Bone marrow (tissue), 2 donors: ENCODE measurements around the gene SLC43A3.
"Not testable (repeated sequence)": the region's sequence is repeated elsewhere in the genome, so short reads cannot be mapped to it uniquely, and the experiment has no call there.

Source experiments
- DNase-seq, 2 donors: peaks; one replicate each; lab custom pipeline; 2025; lab: John Stamatoyannopoulos, UW

The SLC43A3 gene

DNA sequence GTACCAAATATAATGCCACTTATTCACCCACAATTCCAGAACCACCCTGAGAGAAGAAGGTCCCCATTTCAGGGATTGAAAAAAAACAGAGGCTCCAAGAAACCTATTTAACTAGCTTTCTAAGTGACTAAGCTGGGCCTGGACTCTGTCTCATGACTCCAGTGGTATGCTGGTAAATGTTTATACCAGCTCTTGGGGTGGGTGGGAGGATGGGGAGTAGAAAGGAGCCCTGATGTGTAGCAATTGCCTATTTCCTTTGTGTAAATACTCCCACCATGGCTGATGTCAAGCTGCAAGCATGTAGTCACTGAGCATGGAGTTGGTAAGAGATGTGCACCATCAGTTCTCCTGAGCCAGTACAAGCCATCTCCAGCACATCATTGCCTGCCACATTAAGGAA lies 48.7 kb downstream of the SLC43A3 start:
- no peak for DNase-seq

DNA sequence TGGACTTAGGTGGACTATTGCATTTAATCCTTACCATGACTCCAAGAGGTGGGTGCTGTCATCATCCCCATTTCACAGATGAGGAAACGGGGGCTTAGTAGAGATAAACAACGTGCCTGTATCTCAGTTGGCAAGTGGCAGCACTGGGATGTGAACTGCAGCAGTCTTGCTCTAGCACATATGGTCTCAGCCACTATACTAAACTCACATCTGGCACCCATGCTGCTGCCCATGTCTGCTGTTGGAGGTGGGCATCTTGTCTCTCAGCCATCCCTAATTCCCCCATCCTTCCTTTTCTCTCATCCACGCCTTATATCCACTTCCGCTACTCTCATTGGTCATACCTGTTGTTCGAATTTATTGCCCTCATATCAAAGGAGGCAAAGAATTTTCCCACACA lies 49.8 kb downstream of the SLC43A3 start:
- DNase-seq: no peak

DNA sequence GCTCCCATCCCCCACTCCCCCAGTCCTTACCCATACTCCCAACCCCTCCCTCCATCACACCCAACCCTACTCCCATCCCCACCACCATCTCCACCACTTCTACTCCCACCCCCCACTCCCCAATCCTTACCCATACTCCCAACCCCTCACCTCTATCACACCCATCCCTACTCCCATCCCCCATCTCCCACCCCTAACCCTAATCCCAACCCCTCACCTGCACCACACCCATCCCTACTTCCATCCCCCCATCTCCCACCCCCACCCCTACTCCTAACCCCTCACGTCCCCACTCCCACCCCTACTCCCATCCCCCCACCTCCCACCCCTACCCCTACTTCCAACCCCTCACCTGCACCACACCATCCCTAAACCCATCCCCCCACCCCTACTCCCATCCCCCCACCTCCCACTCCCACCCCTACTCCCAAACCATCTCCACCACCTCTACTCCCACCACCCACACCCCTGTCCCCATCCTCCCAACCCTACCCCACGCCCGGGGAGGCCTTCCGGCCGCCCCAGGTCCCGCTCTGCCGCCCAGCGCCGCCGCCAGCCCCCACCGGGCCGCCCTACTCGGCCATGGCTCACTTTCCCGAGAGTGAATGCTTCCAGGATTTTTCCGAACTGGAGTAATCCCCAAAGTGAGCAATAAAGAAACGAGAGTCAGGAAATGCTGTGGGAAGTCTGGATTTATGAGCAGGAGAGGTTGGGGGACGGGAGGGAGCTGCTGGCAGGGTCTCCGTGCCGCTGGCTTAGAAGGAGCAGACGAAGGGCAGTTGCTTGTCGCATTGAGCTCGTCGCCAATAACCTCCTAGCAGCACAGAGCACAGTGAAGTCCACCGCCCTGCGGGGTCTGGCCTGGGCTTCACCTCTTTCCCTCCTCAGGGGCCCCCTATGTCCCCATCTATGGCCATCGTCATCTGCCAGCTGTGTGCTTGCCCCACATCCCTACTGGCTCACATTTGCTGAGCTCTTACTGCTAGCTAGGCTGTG lies 50.5 kb downstream of the SLC43A3 start:
- no peak for DNase-seq

DNA sequence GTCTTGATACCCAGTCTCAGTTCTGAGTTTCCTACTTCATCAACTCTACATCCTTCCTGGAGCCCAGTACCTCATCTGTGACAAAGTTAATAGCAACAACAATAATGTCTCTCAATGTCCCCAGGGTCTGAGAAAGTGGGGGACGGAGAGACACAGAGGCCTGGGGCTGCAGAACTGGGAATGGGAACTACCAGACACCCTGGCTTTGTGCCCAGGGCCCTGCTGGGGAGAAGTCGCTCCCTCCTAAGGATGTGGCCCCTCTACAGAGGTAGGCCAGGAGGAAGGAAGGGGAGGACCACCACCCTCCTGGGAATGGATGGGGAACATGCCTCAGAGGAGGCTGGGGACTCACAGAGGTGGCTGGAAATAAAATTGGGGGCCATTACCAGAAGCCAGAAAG lies 51.4 kb downstream of the SLC43A3 start:
- no peak for DNase-seq

GRCh38 chr11:57374966-57375365 lies 52.0 kb downstream of the SLC43A3 start:
- no peak for DNase-seq

DNA sequence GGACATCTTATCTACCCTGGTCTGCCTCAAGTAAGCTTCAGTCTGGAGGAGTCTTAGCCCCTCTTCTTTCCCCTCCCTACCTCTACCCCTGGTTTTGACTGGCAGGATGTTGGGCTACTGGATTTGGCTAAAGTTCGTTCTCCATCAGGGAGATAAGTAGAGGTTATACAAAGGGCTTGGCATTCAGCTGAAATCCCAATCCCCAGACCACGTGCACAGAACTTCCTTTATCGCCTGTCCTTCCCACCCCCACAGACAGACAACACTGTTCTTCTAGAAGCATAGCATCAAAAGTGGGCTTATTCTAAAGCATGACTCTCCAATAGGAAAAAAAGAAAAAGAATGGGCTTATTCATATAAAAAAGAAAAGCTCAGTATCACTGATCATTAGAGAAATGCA lies 53.8 kb downstream of the SLC43A3 start:
- DNase-seq: no peak

- DNase-seq: no peak
These were observed 56.0 kb downstream of the SLC43A3 start for GRCh38 chr11:57370941-57371340.

DNA sequence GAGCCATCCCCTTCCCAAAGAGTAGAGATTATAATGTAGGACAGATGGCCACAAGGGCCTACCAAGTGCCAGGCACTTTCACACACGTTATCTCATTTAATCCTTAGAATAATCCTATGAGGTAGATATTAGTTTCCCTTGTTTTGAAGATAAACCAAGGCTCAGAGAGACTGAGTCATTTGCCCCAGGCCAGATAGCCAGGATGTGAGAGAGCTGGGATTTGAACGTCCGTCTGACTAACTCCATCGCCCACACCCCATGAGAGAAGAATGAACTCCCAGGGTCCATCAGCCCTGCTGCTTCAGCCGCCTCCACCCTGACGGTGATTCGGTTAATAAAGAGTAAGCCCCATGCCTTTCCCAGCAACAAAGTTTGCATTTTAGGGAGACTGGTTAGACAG lies 56.7 kb downstream of the SLC43A3 start:
- DNase-seq: no peak

DNA sequence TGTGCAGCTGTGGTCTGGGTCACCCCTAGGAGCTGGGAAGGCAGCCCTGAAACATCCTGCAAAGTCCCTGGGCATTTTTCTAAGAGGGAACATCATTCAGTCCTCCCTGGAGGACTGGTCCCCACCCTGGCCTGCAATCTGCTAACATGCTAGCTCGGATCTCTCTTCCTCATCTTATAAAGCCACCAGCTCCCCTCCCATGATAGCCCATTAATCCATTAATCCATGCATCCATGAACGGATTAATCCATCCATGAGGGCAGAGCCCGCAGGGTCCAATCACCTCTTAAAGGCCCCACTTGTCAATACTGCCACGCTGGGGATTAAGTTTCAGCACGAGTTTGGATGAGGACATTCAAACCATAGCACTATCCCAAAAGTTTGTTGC lies 58.1 kb downstream of the SLC43A3 start:
- DNase-seq: no peak

DNA sequence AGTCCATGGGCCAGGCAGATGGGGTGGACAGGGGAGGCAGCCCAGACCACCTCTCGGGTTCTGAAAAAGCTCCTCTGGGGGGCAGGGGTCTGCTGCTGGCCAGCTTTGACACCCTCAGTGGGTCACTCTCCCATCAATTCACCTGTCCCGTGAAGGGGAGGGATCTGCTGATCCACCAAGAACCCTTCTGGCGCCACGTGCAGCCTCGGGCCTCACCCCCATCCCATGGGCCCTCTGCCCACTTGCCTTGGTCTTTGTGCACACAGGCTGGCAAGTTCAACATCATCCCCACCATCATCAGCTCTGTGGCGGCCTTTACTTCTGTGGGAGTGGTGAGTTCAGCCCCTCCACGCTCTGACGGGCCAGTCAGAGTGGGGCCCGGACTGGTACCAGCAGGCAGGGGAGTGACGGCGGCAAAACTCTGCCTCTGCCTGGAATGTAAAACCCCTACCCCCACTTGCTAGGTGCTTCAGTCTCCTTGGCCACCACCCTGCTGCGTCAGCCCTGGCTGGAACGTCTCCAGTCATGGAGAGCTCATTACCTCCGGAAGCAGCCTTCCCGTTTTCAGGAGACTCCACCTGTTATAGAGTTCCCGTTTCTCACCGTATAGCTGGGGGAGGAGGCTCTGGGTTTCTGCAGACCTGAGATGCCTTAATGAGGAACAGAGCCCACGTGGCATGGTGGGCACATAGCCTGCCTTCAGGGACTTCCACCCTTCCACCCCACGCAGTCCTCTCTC lies 58.6 kb downstream of the SLC43A3 start:
- no peak for DNase-seq

DNA sequence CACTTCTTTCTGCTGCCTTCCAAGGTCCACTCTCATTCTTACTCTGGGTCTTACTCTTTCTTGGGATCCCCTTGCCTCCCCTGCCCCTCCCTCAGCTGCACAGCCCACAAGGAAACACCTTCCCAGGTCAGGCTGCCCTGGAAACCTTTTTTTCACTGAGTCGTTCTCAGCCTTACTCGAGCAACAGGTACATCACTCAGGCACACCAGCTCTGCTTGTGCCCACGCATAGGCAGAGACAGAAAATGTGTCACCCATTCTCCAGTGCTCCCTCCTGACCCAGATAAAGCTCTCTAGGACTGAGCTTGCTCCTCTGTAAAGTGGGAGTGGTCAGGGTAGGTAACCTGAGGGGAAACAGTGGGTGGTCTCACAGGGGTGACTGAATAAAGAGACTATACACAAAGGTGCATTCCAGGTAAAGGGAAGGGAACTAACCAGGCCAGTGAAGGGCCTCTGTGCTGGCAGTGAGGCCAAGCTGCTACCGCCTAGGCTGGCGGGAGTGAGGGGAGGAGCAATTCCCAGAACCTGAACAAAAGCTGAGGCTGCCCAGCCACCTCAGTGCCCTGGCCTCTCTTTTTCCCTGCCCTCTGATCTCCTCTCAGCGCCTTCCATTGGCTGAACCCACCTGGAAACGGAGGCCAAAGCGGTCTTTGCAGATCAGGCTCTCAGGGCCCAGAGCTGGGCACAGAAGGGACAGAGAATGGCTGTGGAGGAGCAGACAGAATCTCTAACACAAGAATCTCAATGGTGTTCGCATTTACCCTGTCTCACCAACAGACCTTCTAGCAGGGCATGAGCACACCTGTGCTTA lies 61.9 kb downstream of the SLC43A3 start:
- DNase-seq: no peak

DNA sequence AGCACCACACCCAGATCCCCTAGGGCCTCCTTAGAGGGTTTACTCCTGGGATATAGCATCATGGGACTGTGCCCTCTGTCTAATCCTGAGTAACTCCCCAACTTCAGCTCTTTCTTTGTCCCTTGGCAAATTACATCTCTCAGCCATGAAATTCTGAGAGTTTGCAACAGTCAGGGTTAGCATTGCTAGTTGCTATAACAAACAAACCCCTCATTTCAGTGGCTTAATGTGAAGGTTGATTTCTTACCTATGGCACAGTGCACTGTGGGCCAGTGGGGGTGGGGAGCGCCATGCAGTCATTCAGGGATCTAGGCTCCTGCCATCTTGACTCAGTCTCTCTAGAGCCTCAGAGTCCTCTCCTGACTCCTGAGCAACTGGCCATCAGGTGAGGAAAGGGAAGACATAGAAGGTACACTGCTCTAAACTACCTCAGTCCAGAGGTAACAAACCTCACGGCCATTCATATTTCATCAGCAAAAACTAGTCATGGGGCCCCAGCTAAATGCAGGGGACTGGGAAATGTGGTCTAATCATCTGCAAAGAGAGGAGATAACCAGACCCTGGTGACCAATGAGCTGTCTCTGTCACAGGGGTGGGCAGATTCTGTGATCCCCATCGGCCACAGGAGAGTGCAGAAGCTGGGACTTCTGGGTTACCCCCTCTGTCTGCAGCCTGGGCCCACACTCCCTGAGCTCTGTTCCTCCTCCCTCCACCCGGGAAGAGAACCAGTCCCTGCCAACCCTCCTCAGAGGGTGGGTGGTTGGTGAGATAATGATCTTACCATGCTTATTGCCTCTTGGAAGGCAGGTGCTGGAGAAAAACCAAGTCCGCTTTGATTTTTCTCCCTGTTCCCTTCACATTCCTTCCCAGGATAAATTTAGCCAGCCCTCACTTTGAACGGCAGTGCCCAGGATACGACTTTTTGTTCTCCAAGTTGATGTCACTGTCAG lies 63.5 kb downstream of the SLC43A3 start:
- DNase-seq: no peak

GRCh38 chr11:57361926-57362325 lies 65.0 kb downstream of the SLC43A3 start:
- DNase-seq: no peak

DNA sequence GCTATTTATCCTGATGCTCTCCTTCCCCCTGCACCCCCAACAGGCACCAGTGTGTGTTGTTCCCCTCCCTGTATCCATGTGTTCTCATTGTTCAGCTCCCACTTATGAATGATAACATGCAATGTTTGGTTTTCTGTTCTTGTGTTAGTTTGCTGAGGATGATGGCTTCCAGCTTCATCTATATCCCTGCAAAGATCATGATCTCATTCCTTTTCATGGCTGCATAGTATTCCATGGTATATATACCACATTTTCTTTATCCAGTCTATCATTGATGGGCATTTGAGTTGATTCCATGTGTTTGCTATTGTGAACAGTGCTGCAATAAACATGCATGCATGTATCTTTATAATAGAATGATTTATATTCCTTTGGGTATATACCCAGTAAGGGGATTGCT lies 65.5 kb downstream of the SLC43A3 start:
- DNase-seq: not testable (repeated sequence)

DNA sequence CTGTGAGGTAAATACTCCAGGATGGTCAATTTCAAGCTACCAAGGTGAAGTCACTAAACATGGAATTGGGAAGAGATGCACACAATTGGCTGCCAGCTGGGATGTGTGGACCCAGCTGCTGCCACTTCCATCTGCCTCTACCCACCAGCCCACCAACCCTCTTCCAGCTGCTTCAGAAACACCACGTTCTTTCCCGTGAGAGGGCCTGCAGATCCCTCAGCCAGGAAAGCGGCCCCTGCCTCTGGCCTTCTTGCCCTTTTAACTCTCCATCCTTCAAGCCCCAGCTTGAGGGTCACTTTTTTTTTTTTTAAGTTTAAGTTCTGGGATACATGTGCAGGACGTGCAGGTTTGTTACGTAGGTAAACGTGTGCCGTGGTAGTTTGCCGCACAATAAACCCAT lies 65.9 kb downstream of the SLC43A3 start:
- no peak for DNase-seq

DNA sequence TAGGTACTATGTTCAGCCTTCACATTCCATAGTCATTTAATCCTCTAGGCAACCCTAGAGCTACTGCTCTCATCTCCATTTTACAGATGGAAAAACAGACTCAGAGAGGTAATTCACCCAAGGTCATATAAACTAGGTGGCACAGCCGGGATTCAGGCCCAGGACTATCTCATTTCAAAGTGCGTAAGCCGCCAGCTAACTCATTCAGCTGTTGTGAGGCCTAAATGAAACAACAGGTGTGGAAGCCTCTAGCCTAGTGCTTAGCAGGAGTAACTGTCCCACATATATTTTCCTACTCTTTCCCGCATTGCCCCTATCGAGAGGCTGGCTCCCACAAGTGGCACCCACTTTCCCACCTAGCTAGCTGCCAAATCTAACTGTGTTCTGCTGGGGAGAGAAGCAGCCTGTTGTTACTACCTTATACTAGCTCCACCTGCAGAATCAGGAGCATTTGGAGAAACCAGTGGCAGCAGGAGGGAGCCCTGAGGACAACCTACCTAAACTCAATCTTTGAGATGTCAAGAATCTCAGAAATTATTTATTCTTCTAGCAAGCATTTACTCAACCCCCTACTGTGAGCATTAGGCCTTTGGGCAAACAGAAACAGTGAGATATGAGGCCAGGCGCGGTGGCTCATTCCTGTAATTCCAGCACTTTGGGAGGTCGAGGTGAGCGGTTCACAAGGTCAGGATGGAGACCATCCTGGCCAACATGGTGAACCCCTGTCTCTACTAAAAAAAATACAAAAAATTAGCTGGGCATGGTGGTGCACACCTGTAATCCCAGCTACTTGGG lies 66.8 kb downstream of the SLC43A3 start:
- no peak for DNase-seq

- no peak for DNase-seq
These were observed 67.5 kb downstream of the SLC43A3 start for GRCh38 chr11:57359396-57359795.

DNA sequence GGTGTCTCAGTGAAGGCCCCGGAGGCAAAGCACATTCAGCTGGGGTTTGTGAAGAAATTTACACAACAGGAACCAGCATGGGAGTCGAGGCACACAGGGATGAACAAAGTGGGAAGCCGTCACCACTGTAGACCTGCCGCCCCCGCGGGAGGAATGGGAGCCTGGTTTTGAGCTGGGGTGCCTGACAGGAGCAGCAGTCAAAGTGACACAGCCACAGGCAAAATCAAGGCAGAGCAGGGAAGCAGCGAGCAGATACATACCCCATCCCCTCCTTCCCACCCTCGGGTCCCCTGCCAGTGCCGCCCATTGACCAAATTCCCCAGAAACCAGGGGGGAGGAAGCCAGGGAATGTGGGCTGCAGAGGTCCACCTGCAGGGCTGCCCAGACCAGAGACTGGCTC lies 67.9 kb downstream of the SLC43A3 start:
- DNase-seq: no peak

DNA sequence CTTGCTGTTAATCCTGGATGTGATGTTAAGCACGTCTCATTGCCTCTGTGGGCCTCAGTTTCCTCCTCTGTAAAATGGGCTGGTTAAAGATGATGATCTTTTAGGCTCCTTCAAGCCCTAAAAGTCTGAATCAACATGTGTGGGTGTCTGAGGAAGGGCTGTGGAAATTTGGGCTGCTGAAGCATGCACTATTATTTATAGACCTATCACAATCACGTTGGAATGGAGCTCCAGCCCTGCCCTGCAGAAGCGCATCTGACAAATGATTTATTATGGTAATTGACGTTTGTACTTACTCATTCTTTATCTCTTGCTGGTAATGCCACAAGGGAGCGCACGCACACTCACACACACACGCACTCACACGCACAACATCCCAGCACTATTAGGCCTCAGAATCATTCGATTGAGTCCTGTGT lies 68.4 kb downstream of the SLC43A3 start:
- DNase-seq: no peak

DNA sequence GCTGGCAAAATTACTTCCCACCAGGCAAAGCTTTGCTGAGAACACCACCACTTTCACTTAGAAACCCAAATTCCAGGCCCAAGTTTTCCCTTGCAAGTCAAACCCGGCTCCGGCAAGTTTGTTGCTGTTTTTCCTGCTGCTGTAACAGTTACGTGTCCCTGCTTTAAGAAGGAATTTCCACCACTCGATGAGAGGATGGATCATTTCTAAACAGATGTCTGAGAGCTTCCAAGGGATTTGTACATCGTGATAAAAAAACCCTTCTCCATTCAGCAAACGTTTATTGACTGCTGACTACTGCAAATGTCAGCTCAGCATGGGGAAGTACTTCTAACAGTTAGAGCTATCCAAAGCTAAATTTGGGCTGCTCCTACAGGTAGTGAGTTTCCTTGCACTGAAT lies 69.1 kb downstream of the SLC43A3 start:
- no peak for DNase-seq
